Measurements from ENCODE around the gene ARSD. TPM values are rescaled to one million over a fixed set of nuclear protein-coding genes. Genes with fewer than 3 reads are reported as not detected.

ARSD gene
- total and polyA plus RNA-seq, 2 of the 8 experiments (the other 6 are each of a cell fraction or from before 2014, with no cell fraction given): 1.8 to 3.2 TPM

DNA sequence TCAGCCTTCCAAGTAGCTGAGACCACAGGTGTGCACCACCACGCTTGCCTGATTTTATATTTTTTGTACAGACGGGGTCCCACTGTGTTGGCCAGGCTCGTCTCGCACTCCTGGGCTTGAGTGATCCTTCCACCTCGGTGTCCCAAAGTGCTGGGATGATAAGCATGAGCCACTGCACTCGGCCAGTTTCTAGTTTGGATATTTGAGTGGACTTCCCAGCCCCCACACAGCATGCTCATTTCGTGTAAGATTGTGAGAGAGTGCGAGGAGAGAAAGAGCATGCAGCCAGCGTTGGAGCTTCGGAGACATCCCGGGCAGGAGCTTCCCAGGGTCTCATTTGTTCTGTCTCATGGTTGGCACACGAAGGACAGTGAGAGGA lies 31.8 kb downstream of the ARSD start:
- CTCF ChIA-PET (ENCODE audit: partially characterized antibody): no interaction called here
- Histone ChIP-seq H4K91ac (replicated peaks; ENCODE audit: insufficient read length, low read length) (no peak overlapping the region), H3K27ac (ENCODE audit: low read depth, low read length) (no peak overlapping the region), H2BK15ac (ENCODE audit: low read length) (no peak overlapping the region), H3K23ac (ENCODE audit: insufficient read length) (no peak overlapping the region), H2BK12ac (ENCODE audit: low read depth, low read length) (peak overlapping the region; percentile 50; the same call in 1 of the 2 replicates), H3K4ac (replicated peaks; ENCODE audit: insufficient read length, low read depth, low read length) (no peak overlapping the region), H2BK120ac (replicated peaks; ENCODE audit: low read depth, low read length) (no peak overlapping the region), H3K36me3 (ENCODE audit: control insufficient read depth in 2 of 4, insufficient read depth in 4 of 4, low read length in 3 of 4) (no peaks in the 10 kb centered on the region), H3K27me3 (replicated peaks in 1 of 4; ENCODE audit: control insufficient read depth in 3 of 4, extremely low read depth in 1 of 4, insufficient read depth in 3 of 4, low read length in 3 of 4) (no peaks in the 10 kb centered on the region), H3K23me2 (ENCODE audit: low read depth, low read length) (no peaks in the 10 kb centered on the region), H3K79me2 (ENCODE audit: control insufficient read depth in 1 of 2, insufficient read depth in 2 of 2, low read length in 2 of 2) (no peaks in the 10 kb centered on the region), H3K56ac (replicated peaks; ENCODE audit: insufficient read length, low read depth, low read length) (no peak overlapping the region), H4K20me1 (replicated peaks in 1 of 2; ENCODE audit: control insufficient read depth in 1 of 2, insufficient read depth in 2 of 2, low read length in 2 of 2) (no peaks in the 10 kb centered on the region), H3K9me3 (ENCODE audit: insufficient read depth in 2 of 2, low read depth in 1 of 2, low read length in 1 of 2) (no peaks in the 10 kb centered on the region), H4K8ac (ENCODE audit: extremely low read depth, insufficient read depth, low read length) (peak overlapping the region; percentile 79), H2AK5ac (ENCODE audit: low read depth, low read length) (0 out of 2 replicates have a peak overlapping the region, but pooled peaks have one; percentile 53), H3K4me1 (replicated peaks in 1 of 4; ENCODE audit: control insufficient read depth in 3 of 4, insufficient read depth in 4 of 4, low read length in 3 of 4) (peaks cover 0 to 10% (median 6%) of the 10 kb centered on the region in 4 experiments; a peak in 6 of 7 replicates), H2BK20ac (ENCODE audit: low read length) (no peak overlapping the region), H3K4me2 (ENCODE audit: insufficient read depth in 1 of 2, low read depth in 2 of 2, low read length in 2 of 2) (peak overlapping the region; percentile 21 to 29; a peak in 3 of 4 replicates), H2BK5ac (ENCODE audit: low read depth, low read length) (no peak overlapping the region), H4K5ac (ENCODE audit: insufficient read length, low read depth, low read length) (no peak overlapping the region), H2AFZ (ENCODE audit: low read length) (no peak overlapping the region), H3K9ac (replicated peaks in 1 of 4; ENCODE audit: extremely low read depth in 1 of 4, low read depth in 3 of 4, low read length in 3 of 4) (no peak overlapping the region), H3K4me3 (ENCODE audit: extremely low read depth in 1 of 4, insufficient read depth in 2 of 4, low read depth in 3 of 4, low read length in 4 of 4) (no peak overlapping the region), H3K18ac (ENCODE audit: extremely low read depth, low read length) (no peak overlapping the region; the same call in 1 of the 2 replicates), H3K14ac (ENCODE audit: insufficient read length) (no peak overlapping the region), H3K79me1 (ENCODE audit: low read depth, low read length) (no peaks in the 10 kb centered on the region)
- POLR2A ChIA-PET (ENCODE audit: partially characterized antibody): interaction anchor here (1.0 to 1.5 kb wide), 2 partner anchors 29 to 32 kb away, joined by 3 to 4 read pairs; partner anchors contain the start of gene ARSD
- WGBS, 2 experiments (ENCODE audit: extremely low coverage in 1 of 2, insufficient coverage in 1 of 2, insufficient read length in 1 of 2, insufficient replicate concordance in 2 of 2, low coverage in 1 of 2, low lambda C conversion rate in 2 of 2, missing lambda C conversion rate in 1 of 2): 77% methylated on average over 12 of the region's 12 CpGs; no CpG with 5 or more reads in 1 of the 2 experiments
- DNase-seq (ENCODE audit: low read depth in 1 of 2, low spot score in 2 of 2): no peak
- FAIRE-seq: no peak
- TF ChIP-seq JUND (IDR thresholded peaks at IDR 0.05; ENCODE audit: low read length): no peak
- TF ChIP-seq SP4 (IDR thresholded peaks at IDR 0.05; ENCODE audit: low read length): no peak
- no peak for TF ChIP-seq SIX5 (IDR thresholded peaks at IDR 0.05; ENCODE audit: low read depth, low read length)
- TF ChIP-seq, protein P1, sequence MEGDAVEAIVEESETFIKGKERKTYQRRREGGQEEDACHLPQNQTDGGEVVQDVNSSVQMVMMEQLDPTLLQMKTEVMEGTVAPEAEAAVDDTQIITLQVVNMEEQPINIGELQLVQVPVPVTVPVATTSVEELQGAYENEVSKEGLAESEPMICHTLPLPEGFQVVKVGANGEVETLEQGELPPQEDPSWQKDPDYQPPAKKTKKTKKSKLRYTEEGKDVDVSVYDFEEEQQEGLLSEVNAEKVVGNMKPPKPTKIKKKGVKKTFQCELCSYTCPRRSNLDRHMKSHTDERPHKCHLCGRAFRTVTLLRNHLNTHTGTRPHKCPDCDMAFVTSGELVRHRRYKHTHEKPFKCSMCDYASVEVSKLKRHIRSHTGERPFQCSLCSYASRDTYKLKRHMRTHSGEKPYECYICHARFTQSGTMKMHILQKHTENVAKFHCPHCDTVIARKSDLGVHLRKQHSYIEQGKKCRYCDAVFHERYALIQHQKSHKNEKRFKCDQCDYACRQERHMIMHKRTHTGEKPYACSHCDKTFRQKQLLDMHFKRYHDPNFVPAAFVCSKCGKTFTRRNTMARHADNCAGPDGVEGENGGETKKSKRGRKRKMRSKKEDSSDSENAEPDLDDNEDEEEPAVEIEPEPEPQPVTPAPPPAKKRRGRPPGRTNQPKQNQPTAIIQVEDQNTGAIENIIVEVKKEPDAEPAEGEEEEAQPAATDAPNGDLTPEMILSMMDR (IDR thresholded peaks at IDR 0.05; ENCODE audit: control extremely low read depth in 1 of 3, insufficient read depth in 1 of 3, low read depth in 1 of 3, low read length in 3 of 3): no peak
- no peak for TF ChIP-seq CBX5 (IDR thresholded peaks at IDR 0.05; ENCODE audit: low read depth, low read length)
- no peak for TF ChIP-seq SRF (IDR thresholded peaks at IDR 0.05; ENCODE audit: low read depth, low read length)
- no peak for TF ChIP-seq SP2 (IDR thresholded peaks at IDR 0.05; ENCODE audit: low read length)
- no peak for TF ChIP-seq EP300 (IDR thresholded peaks at IDR 0.05; ENCODE audit: borderline replicate concordance in 1 of 2, low read depth in 2 of 2, low read length in 2 of 2)
- no peak for TF ChIP-seq RXRA (IDR thresholded peaks at IDR 0.05; ENCODE audit: insufficient read depth, low read depth, low read length)
